ENCODE data around the gene NCMAP. TPM values are rescaled to one million over a fixed set of nuclear protein-coding genes. Genes with fewer than 3 reads are reported as not detected.

NCMAP gene
- total RNA-seq, 4 donors from 2014 or later = 0.16 TPM; not detected in 3

- ATAC-seq (ENCODE audit: low FRiP score) (no peak), DNase-seq (ENCODE audit: low spot score) (no peak)
- no peak for TF ChIP-seq CTCF (IDR thresholded peaks at IDR 0.05)
These were observed 43.4 kb downstream of the NCMAP start for GRCh38 chr1:24599265-24599664.

- ATAC-seq (ENCODE audit: low FRiP score) (no peak), DNase-seq (ENCODE audit: low spot score) (no peak)
- TF ChIP-seq CTCF (IDR thresholded peaks at IDR 0.05) = no peak
These were observed 44.7 kb downstream of the NCMAP start for GRCh38 chr1:24600551-24600950.

- DNase-seq (ENCODE audit: low spot score) (no peak), ATAC-seq (ENCODE audit: low FRiP score) (no peak)
- TF ChIP-seq CTCF (IDR thresholded peaks at IDR 0.05) = no peak
These were observed 49.8 kb downstream of the NCMAP start for GRCh38 chr1:24605534-24606295.

GRCh38 chr1:24606296-24606605, 50.4 kb downstream of the NCMAP start:
- TF ChIP-seq CTCF (IDR thresholded peaks at IDR 0.05) = no peak
- ATAC-seq (ENCODE audit: low FRiP score) (no peak), DNase-seq (ENCODE audit: low spot score) (no peak)

- no peak for DNase-seq (ENCODE audit: low spot score)
- TF ChIP-seq CTCF (IDR thresholded peaks at IDR 0.05) = no peak
These were observed 50.7 kb downstream of the NCMAP start for GRCh38 chr1:24606621-24607020.

GRCh38 chr1:24609949-24610517, 54.1 kb downstream of the NCMAP start:
- DNase-seq (ENCODE audit: low spot score) (no peak), ATAC-seq (ENCODE audit: low FRiP score) (no peak)
- TF ChIP-seq CTCF (IDR thresholded peaks at IDR 0.05) = no peak

More at GRCh38 chr1:24606621-24607020, 50.7 kb downstream of the NCMAP start:
- ATAC-seq (ENCODE audit: low FRiP score) = no peak

- no peak for ATAC-seq (ENCODE audit: low FRiP score)
- DNase-seq (ENCODE audit: low spot score) = no peak
- no peak for TF ChIP-seq CTCF (IDR thresholded peaks at IDR 0.05)
These were observed 63.5 kb downstream of the NCMAP start for GRCh38 chr1:24619376-24619775.
